ENCODE measurements around the gene PRKN. TPM values are rescaled to one million over a fixed set of nuclear protein-coding genes. Genes with fewer than 3 reads are reported as not detected.
A peak's percentile ranks its signal among the peaks of the same experiment; 100 is the strongest.

PRKN gene
- total RNA-seq, 3 donors from 2014 or later = 5.2 to 10.2 (median 8.1) TPM

DNA sequence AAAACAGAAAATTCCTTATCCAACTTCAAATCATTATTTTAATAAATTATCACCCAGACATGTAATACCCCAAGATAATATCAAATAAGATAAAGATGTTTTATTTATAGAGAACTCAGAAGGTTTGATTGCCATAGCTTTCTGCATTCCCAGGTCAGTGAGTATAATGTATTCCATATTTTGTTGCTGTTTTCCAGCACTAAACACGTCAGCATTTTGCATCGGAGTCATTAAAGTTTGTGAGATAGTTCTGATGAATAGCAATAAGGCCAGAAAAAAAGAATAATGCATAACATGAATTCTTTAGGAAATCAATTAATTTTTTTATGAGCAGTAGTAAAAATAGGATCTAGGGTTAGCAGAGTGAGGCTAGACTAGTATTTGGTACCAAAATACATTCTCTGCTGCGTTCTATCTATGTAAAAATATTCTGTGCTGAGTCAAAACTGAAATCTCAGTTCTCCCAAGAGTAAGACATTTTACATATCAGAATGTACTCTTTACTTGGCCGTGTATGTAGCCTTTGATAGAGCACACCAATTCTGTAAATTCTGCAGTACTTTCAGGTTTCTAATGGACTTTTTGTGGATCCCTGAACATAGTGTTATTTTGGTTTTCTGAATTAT, 1183.8 kb downstream of the PRKN start:
- no peak for ATAC-seq
- TF ChIP-seq, protein P1, sequence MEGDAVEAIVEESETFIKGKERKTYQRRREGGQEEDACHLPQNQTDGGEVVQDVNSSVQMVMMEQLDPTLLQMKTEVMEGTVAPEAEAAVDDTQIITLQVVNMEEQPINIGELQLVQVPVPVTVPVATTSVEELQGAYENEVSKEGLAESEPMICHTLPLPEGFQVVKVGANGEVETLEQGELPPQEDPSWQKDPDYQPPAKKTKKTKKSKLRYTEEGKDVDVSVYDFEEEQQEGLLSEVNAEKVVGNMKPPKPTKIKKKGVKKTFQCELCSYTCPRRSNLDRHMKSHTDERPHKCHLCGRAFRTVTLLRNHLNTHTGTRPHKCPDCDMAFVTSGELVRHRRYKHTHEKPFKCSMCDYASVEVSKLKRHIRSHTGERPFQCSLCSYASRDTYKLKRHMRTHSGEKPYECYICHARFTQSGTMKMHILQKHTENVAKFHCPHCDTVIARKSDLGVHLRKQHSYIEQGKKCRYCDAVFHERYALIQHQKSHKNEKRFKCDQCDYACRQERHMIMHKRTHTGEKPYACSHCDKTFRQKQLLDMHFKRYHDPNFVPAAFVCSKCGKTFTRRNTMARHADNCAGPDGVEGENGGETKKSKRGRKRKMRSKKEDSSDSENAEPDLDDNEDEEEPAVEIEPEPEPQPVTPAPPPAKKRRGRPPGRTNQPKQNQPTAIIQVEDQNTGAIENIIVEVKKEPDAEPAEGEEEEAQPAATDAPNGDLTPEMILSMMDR (IDR thresholded peaks at IDR 0.05) = no peak
- H3K4me3 ChIP-seq = no peak overlapping the region
- intact Hi-C loops (cut with DNase I, micrococcal nuclease) = no loop called here
- no peaks in the 10 kb centered on the region for H3K4me1 ChIP-seq (ENCODE audit: low read depth)
- no peaks in the 10 kb centered on the region for H3K9me3 ChIP-seq
- H3K36me3 ChIP-seq (ENCODE audit: low read depth) = no peaks in the 10 kb centered on the region
- DNase-seq = no peak

- Histone ChIP-seq H3K9me3 (no peaks in the 10 kb centered on the region), H3K36me3 (ENCODE audit: low read depth) (no peaks in the 10 kb centered on the region), H3K4me3 (peak overlapping the region; percentile 6), H3K4me1 (ENCODE audit: low read depth) (no peaks in the 10 kb centered on the region)
- ATAC-seq (no peak), DNase-seq (no peak)
- intact Hi-C loops (cut with DNase I, micrococcal nuclease) = no loop called here
- TF ChIP-seq, protein P1 (IDR thresholded peaks at IDR 0.05) = no peak
Observed at GRCh38 chr6:161542346-161542980, 1185.1 kb downstream of the PRKN start.

GRCh38 chr6:161540532-161540931, 1187.0 kb downstream of the PRKN start:
- intact Hi-C loops (cut with DNase I, micrococcal nuclease) = no loop called here
- DNase-seq (no peak), ATAC-seq (no peak)
- Histone ChIP-seq H3K36me3 (ENCODE audit: low read depth) (no peaks in the 10 kb centered on the region), H3K9me3 (no peaks in the 10 kb centered on the region), H3K4me3 (no peak overlapping the region), H3K4me1 (ENCODE audit: low read depth) (no peaks in the 10 kb centered on the region)
- TF ChIP-seq, protein P1 (IDR thresholded peaks at IDR 0.05) = no peak

DNA sequence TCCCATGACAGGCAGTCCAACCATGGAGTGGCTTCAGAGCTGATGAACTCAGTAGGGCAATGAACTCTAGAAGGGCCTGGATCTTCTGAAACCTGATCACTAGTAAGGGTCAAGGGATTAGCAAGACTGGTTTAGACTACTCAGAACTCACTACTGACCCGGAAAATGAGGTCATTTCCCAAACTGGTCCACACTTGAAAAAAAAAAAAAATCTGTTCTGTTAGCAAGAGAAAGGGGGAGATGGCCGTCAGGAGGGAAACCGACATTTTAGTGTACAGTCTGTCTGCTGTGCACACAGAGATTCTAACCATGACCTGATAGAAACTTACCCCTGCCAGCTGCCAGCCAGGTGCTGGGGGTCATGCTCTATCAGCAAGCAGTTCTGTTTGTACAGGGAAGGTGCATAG, 1191.3 kb downstream of the PRKN start:
- no peak for DNase-seq
- H3K4me3 ChIP-seq = no peak overlapping the region
- H3K9me3 ChIP-seq = no peaks in the 10 kb centered on the region
- ATAC-seq = no peak
- H3K4me1 ChIP-seq (ENCODE audit: low read depth) = no peaks in the 10 kb centered on the region
- intact Hi-C loops (cut with DNase I, micrococcal nuclease) = no loop called here
- TF ChIP-seq, protein P1 (IDR thresholded peaks at IDR 0.05) = no peak
- no peaks in the 10 kb centered on the region for H3K36me3 ChIP-seq (ENCODE audit: low read depth)

- no peak for ATAC-seq
- Histone ChIP-seq H3K4me3 (no peak overlapping the region), H3K36me3 (ENCODE audit: low read depth) (no peaks in the 10 kb centered on the region), H3K9me3 (no peaks in the 10 kb centered on the region), H3K4me1 (ENCODE audit: low read depth) (no peaks in the 10 kb centered on the region)
- intact Hi-C loops (cut with DNase I, micrococcal nuclease) = no loop called here
- TF ChIP-seq, protein P1 (IDR thresholded peaks at IDR 0.05) = no peak
- no peak for DNase-seq
Observed at GRCh38 chr6:161534264-161534873, 1193.2 kb downstream of the PRKN start.
